Heart right ventricle (tissue), 16 donors: Measurements from ENCODE around the gene PLXDC2. TPM values are rescaled to one million over a fixed set of nuclear protein-coding genes. Genes with fewer than 3 reads are reported as not detected.

Source experiments
- ATAC-seq, 8 donors: fragments of 200-7000 bp; cut with Tn5 transposase; one replicate each; pipeline ENCODE4 v1.9.1; 2020; ENCODE audit warnings: mild to moderate bottlenecking in 8 of 8, moderate library complexity in 8 of 8, moderate number of reproducible peaks in 1 of 8
- DNase-seq, 2 donors: peaks; one replicate each; pipeline ENCODE4 v3.0.0-alpha.2; 2020
- H3K27ac ChIP-seq, 10 donors: fragments of 200-600 bp; sonication (generic) in 2 of 10; one replicate each; pipeline versions ENCODE4 v1.5.0 to v1.8.0; 2020 to 2022; ENCODE audit warnings: mild to moderate bottlenecking in 3 of 10
- H3K27me3 ChIP-seq, 7 donors: fragments of 200-600 bp; one replicate each; pipeline ENCODE4 v1.8.0; 2021 to 2022; ENCODE audit warnings: mild to moderate bottlenecking in 2 of 7
- H3K36me3 ChIP-seq, 9 donors: fragments of 200-600 bp; sonication (generic) in 1 of 9; one replicate each; pipeline versions ENCODE4 v1.5.0 to v1.8.0; 2020 to 2022; ENCODE audit warnings: mild to moderate bottlenecking in 2 of 9
- H3K4me1 ChIP-seq, 9 donors: fragments of 200-600 bp; sonication (generic) in 1 of 9; one replicate each; pipeline versions ENCODE4 v1.5.0 to v1.8.0; 2020 to 2022; ENCODE audit warnings: mild to moderate bottlenecking in 4 of 9
- H3K4me3 ChIP-seq, 10 donors: fragments of 200-600 bp; sonication (generic) in 2 of 10; one replicate each; pipeline versions ENCODE4 v1.5.0 to v1.8.0; 2020 to 2022; ENCODE audit warnings: mild to moderate bottlenecking in 7 of 10, moderate library complexity in 2 of 10
- H3K9me3 ChIP-seq, 11 donors: fragments of 200-600 bp in 10 of 11; sonication (generic) in 2 of 11; one replicate each; pipeline versions ENCODE4 v1.5.0 to v1.8.0; 2013 to 2022; ENCODE audit warnings: mild to moderate bottlenecking in 2 of 11, control low read depth in 1 of 11, moderate library complexity in 1 of 11
- WGBS, 2 donors: extraction: QIAGEN DNeasy Blood & Tissue Kit; methylation state at CpG; one replicate each; pipeline ENCODE4 v1.1.7; 2013; ENCODE audit warnings: inconsistent platforms in 1 of 2; 5-methylcytosine and 5-hydroxymethylcytosine counted together
- intact Hi-C, 10 donors: fragments of 100-400 bp; cut with DNase I; formaldehyde crosslinking; loops; one replicate each; pipeline versions ENCODE4 v1.11.1 to v1.14.2; 2022
- polyA plus RNA-seq, 2 donors: library from polyadenylated mRNA; stranded (reverse); fragments of 200-250 nt; gene quantifications; one replicate each; pipeline ENCODE4 v1.2.3, GENCODE V29; 2013
- total RNA-seq, 10 donors: library from RNA; stranded (reverse); fragmentation: NEBNext Ultra II Directional in 3 of 10; extraction: Animal tissue kit (Norgen Biotek cat#: 25700) in 3 of 10; gene quantifications; one replicate each; pipeline versions ENCODE4 v1.2.1 to v1.2.4, GENCODE V29; 2021 to 2023
- TF ChIP-seq, protein P1 (sequence below), 9 donors: fragments of 200-600 bp; sonication (generic) in 2 of 9; IDR thresholded peaks; one replicate each; pipeline versions ENCODE4 v1.5.0 to v1.8.0; 2021 to 2022; ENCODE audit warnings: antibody characterized with exemption in 9 of 9, mild to moderate bottlenecking in 5 of 9, moderate library complexity in 1 of 9
- donor health status: Arrhythmogenic right ventricular cardiomyopathy.
- donor health status: ischemic (EF 13 %, LVEDD 7.1; RV severe dilation, severe dysfunction).
- donor health status: healthy with polysubstance abuse.
- donor health status: DM: no; HTN: yes; CAD: no.
- donor health status: DM: no; HTN: no; CAD: no.
- donor health status: ischemic (EF 25% LVEDD 6.9; RV normal size, moderate dysfunction).
- donor health status: ischemic (EF 25% LVEDD 5.7; RV mildly dilated, moderate dysfunction).
- donor health status: healthy.
- donor health status: DM: yes; HTN: yes; CAD: no.
- donor health status: Ischemic cardiomyopathy.
- donor health status: ischemic (EF 35%, LVEDD 5.7; RV mildly dilated, moderate dysfunction).
- donor health status: nonischemic (EF 11% LVEDD 7.7; RV severe dilation, severe dysfunction).
- donor health status: DM: yes; HTN: yes; CAD: no.
- donor health status: PGD.
- donor health status: ischemic (EF 29% LVEDD 5.4; RV normal size, mild dysfunction).
- donor health status: nonischemic (EF 23%, LVEDD 6.1; RV moderate dilation, normal function).

The PLXDC2 gene
- total and polyA plus RNA-seq, 12 donors: 4.6 to 26.8 (median 16.9) TPM

- no peaks in the 10 kb centered on the region for H3K27me3 ChIP-seq
- ATAC-seq (peak in 6 of 8 donors; percentile 30 to 66 (median 52)), DNase-seq (no peak)
- peaks cover 9 to 83% (median 61%) of the 10 kb centered on the region in 9 donors for H3K4me1 ChIP-seq
- peak overlapping the region in 6 of 10 donors; percentile 14 to 72 (median 41) for H3K27ac ChIP-seq
- H3K36me3 ChIP-seq: peaks cover 0 to 5% (median 0%) of the 10 kb centered on the region in 9 donors
- 51 to 66% methylated on average over 5 of the region's 5 CpGs for WGBS, 2 donors
- H3K9me3 ChIP-seq: no peaks in the 10 kb centered on the region
- TF ChIP-seq, protein P1, sequence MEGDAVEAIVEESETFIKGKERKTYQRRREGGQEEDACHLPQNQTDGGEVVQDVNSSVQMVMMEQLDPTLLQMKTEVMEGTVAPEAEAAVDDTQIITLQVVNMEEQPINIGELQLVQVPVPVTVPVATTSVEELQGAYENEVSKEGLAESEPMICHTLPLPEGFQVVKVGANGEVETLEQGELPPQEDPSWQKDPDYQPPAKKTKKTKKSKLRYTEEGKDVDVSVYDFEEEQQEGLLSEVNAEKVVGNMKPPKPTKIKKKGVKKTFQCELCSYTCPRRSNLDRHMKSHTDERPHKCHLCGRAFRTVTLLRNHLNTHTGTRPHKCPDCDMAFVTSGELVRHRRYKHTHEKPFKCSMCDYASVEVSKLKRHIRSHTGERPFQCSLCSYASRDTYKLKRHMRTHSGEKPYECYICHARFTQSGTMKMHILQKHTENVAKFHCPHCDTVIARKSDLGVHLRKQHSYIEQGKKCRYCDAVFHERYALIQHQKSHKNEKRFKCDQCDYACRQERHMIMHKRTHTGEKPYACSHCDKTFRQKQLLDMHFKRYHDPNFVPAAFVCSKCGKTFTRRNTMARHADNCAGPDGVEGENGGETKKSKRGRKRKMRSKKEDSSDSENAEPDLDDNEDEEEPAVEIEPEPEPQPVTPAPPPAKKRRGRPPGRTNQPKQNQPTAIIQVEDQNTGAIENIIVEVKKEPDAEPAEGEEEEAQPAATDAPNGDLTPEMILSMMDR (IDR thresholded peaks at IDR 0.05): no peak
- intact Hi-C loops: loop anchor here in 3 of 10 donors (5.0 to 10.0 kb wide), 4 partner anchors 50 to 123 kb away; no protein-coding TSS in a partner anchor
- H3K4me3 ChIP-seq: no peak overlapping the region
Observed at GRCh38 chr10:19824381-19825342, 8.4 kb downstream of the PLXDC2 start.

- Histone ChIP-seq H3K9me3 (peaks cover 0 to 2% (median 0%) of the 10 kb centered on the region in 11 donors), H3K27ac (peak overlapping the region in 3 of 10 donors; percentile 19 to 72 (median 56)), H3K4me1 (peaks cover 9 to 88% (median 66%) of the 10 kb centered on the region in 9 donors), H3K36me3 (peaks cover 0 to 4% (median 0%) of the 10 kb centered on the region in 9 donors), H3K4me3 (no peak overlapping the region), H3K27me3 (no peaks in the 10 kb centered on the region)
- 68 to 81% methylated on average over 2 of the region's 2 CpGs for WGBS, 2 donors
- TF ChIP-seq, protein P1 (IDR thresholded peaks at IDR 0.05): no peak
- intact Hi-C loops: loop anchor here in 3 of 10 donors (5.0 to 10.0 kb wide), 4 partner anchors 49 to 122 kb away; no protein-coding TSS in a partner anchor
- DNase-seq (no peak), ATAC-seq (no peak)
Observed at GRCh38 chr10:19825700-19826099, 9.5 kb downstream of the PLXDC2 start.

DNA sequence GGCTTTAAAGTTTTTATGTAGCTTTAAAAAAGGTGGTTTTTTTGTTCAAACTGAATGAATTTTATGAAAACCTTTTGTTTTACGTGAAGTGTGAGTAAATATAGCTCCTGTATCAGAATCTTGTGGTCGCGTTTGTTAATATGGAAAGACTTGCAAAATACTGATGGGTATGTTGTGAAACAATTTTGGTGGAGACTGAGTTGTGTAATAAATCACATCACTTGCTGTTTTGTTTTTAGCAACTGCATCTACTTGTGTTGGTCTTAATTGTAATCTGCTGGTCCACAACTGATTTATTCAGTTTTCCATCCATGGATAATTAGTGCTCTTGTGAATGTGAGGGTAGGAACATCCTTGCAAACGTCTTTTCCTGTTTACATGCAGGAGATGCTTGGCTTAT, 10.5 kb downstream of the PLXDC2 start:
- ATAC-seq (peak in 2 of 8 donors; percentile 14 to 17), DNase-seq (no peak)
- Histone ChIP-seq H3K27ac (peak overlapping the region in 5 of 10 donors; percentile 6 to 72 (median 56)), H3K9me3 (peaks cover 0 to 4% (median 0%) of the 10 kb centered on the region in 11 donors), H3K4me3 (no peak overlapping the region), H3K36me3 (no peaks in the 10 kb centered on the region), H3K4me1 (peaks cover 9 to 79% (median 66%) of the 10 kb centered on the region in 9 donors), H3K27me3 (no peaks in the 10 kb centered on the region)
- 63 to 72% methylated on average over 4 of the region's 4 CpGs for WGBS, 2 donors
- TF ChIP-seq, protein P1 (IDR thresholded peaks at IDR 0.05): no peak
- intact Hi-C loops: loop anchor here in 3 of 10 donors (5.0 to 10.0 kb wide), 4 partner anchors 48 to 121 kb away; no protein-coding TSS in a partner anchor
